HG03521 (cell line): ENCODE results near the gene SUV39H1.
"Not testable (repeated sequence)": the region's sequence is repeated elsewhere in the genome, so short reads cannot be mapped to it uniquely, and the experiment has no call there.

Source experiments
- ATAC-seq: cut with Tn5 transposase; IDR thresholded peaks from one replicate; pipeline ENCODE4 v1.9.1; 2021; ENCODE audit warnings: mild to moderate bottlenecking, moderate library complexity; ENCODE audit not compliant: unreplicated experiment

The SUV39H1 gene

GRCh38 chrX:48684134-48684533, 12.4 kb upstream of the SUV39H1 start:
- no peak for ATAC-seq

- ATAC-seq, result no peak
Observed at GRCh38 chrX:48685416-48685815, 11.1 kb upstream of the SUV39H1 start.

- no peak for ATAC-seq
Observed at GRCh38 chrX:48688531-48689150, 7.9 kb upstream of the SUV39H1 start.

GRCh38 chrX:48689208-48689920, 7.2 kb upstream of the SUV39H1 start:
- no peak for ATAC-seq

- not testable (repeated sequence) for ATAC-seq
Observed at GRCh38 chrX:48691746-48692145, 4.8 kb upstream of the SUV39H1 start.

GRCh38 chrX:48694776-48695533, 1.6 kb upstream of the SUV39H1 start:
- no peak for ATAC-seq

- no peak for ATAC-seq
Observed at GRCh38 chrX:48695534-48695896, 1.0 kb upstream of the SUV39H1 start.

- ATAC-seq, result no peak
Observed at GRCh38 chrX:48695925-48696300, 621 bp upstream of the SUV39H1 start.

- ATAC-seq, result peak; percentile 12
Observed at GRCh38 chrX:48696909-48697727, 584 bp downstream of the SUV39H1 start.

- no peak for ATAC-seq
Observed at GRCh38 chrX:48698306-48698705, 1.8 kb downstream of the SUV39H1 start.

GRCh38 chrX:48700246-48700645, 3.7 kb downstream of the SUV39H1 start:
- ATAC-seq, result no peak

GRCh38 chrX:48700951-48701653, 4.6 kb downstream of the SUV39H1 start:
- no peak for ATAC-seq

- no peak for ATAC-seq
Observed at GRCh38 chrX:48702032-48702431, 5.5 kb downstream of the SUV39H1 start.

GRCh38 chrX:48702716-48703115, 6.2 kb downstream of the SUV39H1 start:
- no peak for ATAC-seq

- no peak for ATAC-seq
Observed at GRCh38 chrX:48703228-48703627, 6.7 kb downstream of the SUV39H1 start.

GRCh38 chrX:48703642-48704481, 7.3 kb downstream of the SUV39H1 start:
- no peak for ATAC-seq

GRCh38 chrX:48705871-48706270, 9.3 kb downstream of the SUV39H1 start:
- no peak for ATAC-seq

- no peak for ATAC-seq
Observed at GRCh38 chrX:48709522-48710112, 13.1 kb downstream of the SUV39H1 start.

GRCh38 chrX:48711162-48711928, 14.8 kb downstream of the SUV39H1 start:
- no peak for ATAC-seq
